ENCODE data around the gene RNF114. TPM values are rescaled to one million over a fixed set of nuclear protein-coding genes. Genes with fewer than 3 reads are reported as not detected.

The RNF114 gene
- polyA plus RNA-seq, 1 of the 3 experiments (the other 2 are of a cell fraction): 55.0 TPM

DNA sequence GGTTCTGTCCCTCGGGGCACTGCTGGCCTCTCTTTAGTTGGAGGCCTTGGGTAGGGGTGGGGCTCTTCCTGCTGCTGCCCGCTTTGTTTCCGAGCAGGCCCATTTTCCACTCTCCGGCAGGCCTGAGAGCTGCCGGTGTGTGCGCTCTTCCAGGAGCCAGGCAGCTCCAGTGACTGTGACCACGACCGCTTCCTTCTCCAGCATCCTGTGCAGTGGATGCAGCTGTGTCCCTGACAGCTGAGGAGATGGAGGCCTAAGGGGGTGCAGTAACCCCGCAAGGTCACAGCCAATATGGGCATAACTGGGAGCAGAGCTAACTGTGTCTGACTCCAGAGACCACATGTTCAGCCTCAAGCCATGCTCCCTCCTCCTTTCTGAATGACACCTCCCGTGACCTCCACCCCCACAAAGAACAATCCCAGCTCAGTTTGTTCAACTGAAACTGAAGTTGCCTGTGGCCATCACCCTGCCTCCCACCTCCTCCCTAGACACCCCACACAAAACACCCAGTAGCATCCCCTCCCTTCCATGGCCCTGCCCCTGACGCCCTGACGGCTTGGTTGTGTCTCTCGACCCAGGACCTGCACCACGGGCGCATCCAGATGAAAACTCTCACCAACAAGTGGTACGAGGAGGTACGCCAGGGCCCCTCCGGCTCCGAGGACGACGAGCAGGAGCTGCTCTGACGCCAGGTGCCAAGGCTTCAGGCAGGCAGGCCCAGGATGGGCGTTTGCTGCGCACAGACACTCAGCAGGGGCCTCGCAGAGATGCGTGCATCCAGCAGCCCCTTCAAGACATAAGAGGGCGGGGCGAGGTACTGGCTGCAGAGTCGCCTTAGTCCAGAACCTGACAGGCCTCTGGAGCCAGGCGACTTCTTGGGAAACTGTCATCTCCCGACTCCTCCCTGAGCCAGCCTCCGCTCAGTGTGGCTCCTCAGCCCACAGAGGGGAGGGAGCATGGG is 48.7 kb upstream of the RNF114 start:
- Histone ChIP-seq H3K27ac (ENCODE audit: low read depth in 2 of 2, low read length in 1 of 2) (no peak overlapping the region; a peak in 1 of 4 replicates), H3F3A (replicated peaks; ENCODE audit: insufficient read depth) (peaks cover 5% of the 10 kb centered on the region), H4K20me1 (ENCODE audit: insufficient read depth) (0 out of 2 replicates have a peak, but pooled peaks cover 5% of the 10 kb centered on the region), H3K4me2 (no peak overlapping the region), H3K9me2 (no peaks in the 10 kb centered on the region), H3K4me1 (ENCODE audit: control insufficient read depth in 1 of 2, insufficient read depth in 2 of 2, low read depth in 1 of 2, low read length in 1 of 2) (peaks cover 0 to 8% of the 10 kb centered on the region in 2 experiments; a peak in 1 of 4 replicates), H2AFZ (ENCODE audit: low read depth) (no peak overlapping the region), H3K79me2 (ENCODE audit: insufficient read depth) (no peaks in the 10 kb centered on the region), H3K9ac (no peak overlapping the region), H3K36me3 (replicated peaks in 1 of 2; ENCODE audit: control insufficient read depth in 1 of 2, insufficient read depth in 2 of 2, low read length in 1 of 2) (peaks cover 0 to 27% of the 10 kb centered on the region in 2 experiments), H3K4me3 (ENCODE audit: low read depth in 2 of 2, low read length in 1 of 2) (no peak overlapping the region), H3K9me3 (no peaks in the 10 kb centered on the region), H3K27me3 (ENCODE audit: insufficient read depth) (no peaks in the 10 kb centered on the region)
- WGBS (ENCODE audit: low lambda C conversion rate): 93% methylated on average over 13 of the region's 32 CpGs
- DNase-seq: no peak
- ChIA-PET CTCF (interaction anchor here (0.6 to 9.6 kb wide), 45 partner anchors 9 to 670 kb away, joined by 3 to 131 read pairs (median 4); partner anchors contain the start of gene SLC9A8), POLR2A (no interaction called here)
- TF ChIP-seq, protein P1, sequence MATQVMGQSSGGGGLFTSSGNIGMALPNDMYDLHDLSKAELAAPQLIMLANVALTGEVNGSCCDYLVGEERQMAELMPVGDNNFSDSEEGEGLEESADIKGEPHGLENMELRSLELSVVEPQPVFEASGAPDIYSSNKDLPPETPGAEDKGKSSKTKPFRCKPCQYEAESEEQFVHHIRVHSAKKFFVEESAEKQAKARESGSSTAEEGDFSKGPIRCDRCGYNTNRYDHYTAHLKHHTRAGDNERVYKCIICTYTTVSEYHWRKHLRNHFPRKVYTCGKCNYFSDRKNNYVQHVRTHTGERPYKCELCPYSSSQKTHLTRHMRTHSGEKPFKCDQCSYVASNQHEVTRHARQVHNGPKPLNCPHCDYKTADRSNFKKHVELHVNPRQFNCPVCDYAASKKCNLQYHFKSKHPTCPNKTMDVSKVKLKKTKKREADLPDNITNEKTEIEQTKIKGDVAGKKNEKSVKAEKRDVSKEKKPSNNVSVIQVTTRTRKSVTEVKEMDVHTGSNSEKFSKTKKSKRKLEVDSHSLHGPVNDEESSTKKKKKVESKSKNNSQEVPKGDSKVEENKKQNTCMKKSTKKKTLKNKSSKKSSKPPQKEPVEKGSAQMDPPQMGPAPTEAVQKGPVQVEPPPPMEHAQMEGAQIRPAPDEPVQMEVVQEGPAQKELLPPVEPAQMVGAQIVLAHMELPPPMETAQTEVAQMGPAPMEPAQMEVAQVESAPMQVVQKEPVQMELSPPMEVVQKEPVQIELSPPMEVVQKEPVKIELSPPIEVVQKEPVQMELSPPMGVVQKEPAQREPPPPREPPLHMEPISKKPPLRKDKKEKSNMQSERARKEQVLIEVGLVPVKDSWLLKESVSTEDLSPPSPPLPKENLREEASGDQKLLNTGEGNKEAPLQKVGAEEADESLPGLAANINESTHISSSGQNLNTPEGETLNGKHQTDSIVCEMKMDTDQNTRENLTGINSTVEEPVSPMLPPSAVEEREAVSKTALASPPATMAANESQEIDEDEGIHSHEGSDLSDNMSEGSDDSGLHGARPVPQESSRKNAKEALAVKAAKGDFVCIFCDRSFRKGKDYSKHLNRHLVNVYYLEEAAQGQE (IDR thresholded peaks at IDR 0.05; ENCODE audit: low read depth, low read length): no peak
- TF ChIP-seq POLR2AphosphoS5 (IDR thresholded peaks at IDR 0.05; ENCODE audit: low read depth, low read length): no peak
- no peak for TF ChIP-seq FOSL2 (IDR thresholded peaks at IDR 0.05; ENCODE audit: borderline replicate concordance, low read depth)

- H3K4me1 ChIP-seq (ENCODE audit: control insufficient read depth in 1 of 2, insufficient read depth in 2 of 2, low read depth in 1 of 2, low read length in 1 of 2): peaks cover 0 to 8% of the 10 kb centered on the region in 2 experiments; a peak in 1 of 4 replicates
- POLR2A ChIA-PET: no interaction called here
- peaks cover 0 to 27% of the 10 kb centered on the region in 2 experiments for H3K36me3 ChIP-seq (replicated peaks in 1 of 2; ENCODE audit: control insufficient read depth in 1 of 2, insufficient read depth in 2 of 2, low read length in 1 of 2)
- H3K27ac ChIP-seq (ENCODE audit: low read depth in 2 of 2, low read length in 1 of 2): no peak overlapping the region; a peak in 1 of 4 replicates
- 0 out of 2 replicates have a peak, but pooled peaks cover 5% of the 10 kb centered on the region for H4K20me1 ChIP-seq (ENCODE audit: insufficient read depth)
- H3K9ac ChIP-seq: no peak overlapping the region
- H3K4me2 ChIP-seq: no peak overlapping the region
- no peaks in the 10 kb centered on the region for H3K9me3 ChIP-seq
- no peaks in the 10 kb centered on the region for H3K27me3 ChIP-seq (ENCODE audit: insufficient read depth)
- TF ChIP-seq, protein P1 (IDR thresholded peaks at IDR 0.05; ENCODE audit: low read depth, low read length): no peak
- TF ChIP-seq CTCF (IDR thresholded peaks at IDR 0.05): peak; percentile 95
- peak; percentile 56 for TF ChIP-seq SMC3 (IDR thresholded peaks at IDR 0.05; ENCODE audit: low read depth, low read length)
- TF ChIP-seq RAD21 (IDR thresholded peaks at IDR 0.05; ENCODE audit: low read length): peak; percentile 87
- TF ChIP-seq EP300 (IDR thresholded peaks at IDR 0.05; ENCODE audit: borderline replicate concordance in 1 of 2, low read depth in 1 of 2, low read length in 1 of 2): peak in 1 of 2 experiments; percentile 37; a peak in 1 of 4 replicates
- WGBS (ENCODE audit: low lambda C conversion rate): 47% methylated on average over 15 of the region's 18 CpGs
- no peak overlapping the region for H2AFZ ChIP-seq (ENCODE audit: low read depth)
- no peaks in the 10 kb centered on the region for H3K9me2 ChIP-seq
- no peaks in the 10 kb centered on the region for H3K79me2 ChIP-seq (ENCODE audit: insufficient read depth)
- H3K4me3 ChIP-seq (ENCODE audit: low read depth in 2 of 2, low read length in 1 of 2): peak overlapping the region in 1 of 2 experiments; percentile 55; a peak in 1 of 4 replicates
- peak; percentile 85 for DNase-seq
- peaks cover 5% of the 10 kb centered on the region for H3F3A ChIP-seq (replicated peaks; ENCODE audit: insufficient read depth)
- CTCF ChIA-PET: interaction anchor here (0.6 to 9.6 kb wide), 46 partner anchors 8 to 569 kb away, joined by 3 to 131 read pairs (median 4); partner anchors contain the start of gene SLC9A8
Measured at GRCh38 chr20:49888212-49889000, 47.8 kb upstream of the RNF114 start.
